ENCODE data around the gene GRIA3. TPM values are rescaled to one million over a fixed set of nuclear protein-coding genes. Genes with fewer than 3 reads are reported as not detected.

Gene GRIA3
- total and polyA plus RNA-seq, 10 of the 15 experiments (the other 5 are each of a cell fraction or from before 2014, with no cell fraction given) = 0.45 to 4.3 (median 2.2) TPM

DNA sequence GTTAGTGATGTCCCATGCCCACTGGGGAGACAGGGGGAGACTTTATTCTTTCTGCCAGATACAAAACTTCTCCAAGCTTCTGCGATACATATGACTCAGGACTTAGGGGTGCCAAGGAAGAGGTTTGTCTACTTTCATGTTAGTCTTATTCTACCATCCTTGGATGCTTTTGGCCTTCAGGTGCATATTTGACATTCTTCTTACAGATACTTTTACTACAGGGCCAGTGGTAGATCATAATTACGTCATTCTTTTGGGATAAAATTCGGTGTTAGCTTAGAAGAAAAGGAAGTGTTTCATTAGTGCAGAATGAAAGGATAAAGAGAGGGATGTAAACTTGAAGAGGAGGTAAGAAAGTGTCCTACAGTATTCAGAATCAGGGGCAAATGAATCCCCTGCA is 303.6 kb downstream of the GRIA3 start (continued):
- TF ChIP-seq HDGF (IDR thresholded peaks at IDR 0.05) (no peak), RAD51 (IDR thresholded peaks at IDR 0.05) (no peak), SIX5 (IDR thresholded peaks at IDR 0.05; ENCODE audit: low read depth, low read length, severe bottlenecking) (no peak), ESRRA (IDR thresholded peaks at IDR 0.05; ENCODE audit: low read length) (no peak)
- TF ChIP-seq, protein P1, sequence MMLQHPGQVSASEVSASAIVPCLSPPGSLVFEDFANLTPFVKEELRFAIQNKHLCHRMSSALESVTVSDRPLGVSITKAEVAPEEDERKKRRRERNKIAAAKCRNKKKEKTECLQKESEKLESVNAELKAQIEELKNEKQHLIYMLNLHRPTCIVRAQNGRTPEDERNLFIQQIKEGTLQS (IDR thresholded peaks at IDR 0.05; ENCODE audit: borderline replicate concordance, extremely low read depth, low read depth, low read length) = no peak

DNA sequence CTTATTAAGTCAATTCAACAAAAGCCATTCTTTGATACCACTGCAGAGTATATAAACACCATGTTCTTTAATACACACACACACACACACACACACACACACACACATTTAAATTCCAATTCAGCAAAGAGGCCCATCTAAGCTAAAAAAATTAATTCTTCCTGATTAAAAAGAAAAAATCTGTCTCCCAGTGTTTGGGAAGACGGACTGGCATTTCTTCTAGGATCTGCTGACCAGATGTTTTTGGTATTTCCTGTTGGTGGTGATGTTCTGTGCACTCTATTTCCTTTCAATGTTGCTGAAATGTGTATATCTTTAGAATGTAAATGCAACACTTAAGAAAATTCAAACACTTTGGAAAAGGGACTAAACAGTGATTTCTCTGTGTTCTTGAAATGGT is 304.9 kb downstream of the GRIA3 start:
- POLR2A ChIA-PET = no interaction called here
- Histone ChIP-seq H3K9me3 (replicated peaks; ENCODE audit: control insufficient read depth, insufficient read depth, low read length) (no peaks in the 10 kb centered on the region), H3K27ac (ENCODE audit: control insufficient read depth, insufficient read depth) (no peak overlapping the region), H3K4me1 (ENCODE audit: control insufficient read depth, insufficient read depth, low read length) (0 out of 2 replicates have a peak, but pooled peaks cover 4% of the 10 kb centered on the region), H3K79me2 (ENCODE audit: control insufficient read depth, insufficient read depth, low read length) (no peaks in the 10 kb centered on the region), H3K9ac (ENCODE audit: control insufficient read depth, insufficient read depth, low read length) (no peak overlapping the region), H2AFZ (ENCODE audit: control insufficient read depth, low read depth, low read length) (no peak overlapping the region), H3K4me2 (ENCODE audit: control insufficient read depth, insufficient read depth) (no peak overlapping the region), H3K36me3 (ENCODE audit: control insufficient read depth in 2 of 2, insufficient read depth in 2 of 2, low read length in 1 of 2) (no peaks in the 10 kb centered on the region), H4K20me1 (ENCODE audit: control insufficient read depth, insufficient read depth) (no peaks in the 10 kb centered on the region), H3K4me3 (no peak overlapping the region), H3K27me3 (replicated peaks in 1 of 2; ENCODE audit: control insufficient read depth in 2 of 2, insufficient read depth in 2 of 2, low read length in 1 of 2) (no peaks in the 10 kb centered on the region)
- TF ChIP-seq ZNF274 (IDR thresholded peaks at IDR 0.05; ENCODE audit: insufficient read depth, insufficient read length) (no peak), POU2F2 (IDR thresholded peaks at IDR 0.05; ENCODE audit: borderline replicate concordance, low read depth, low read length) (no peak), TBL1XR1 (IDR thresholded peaks at IDR 0.05; ENCODE audit: low read depth, low read length) (no peak), HCFC1 (IDR thresholded peaks at IDR 0.05; ENCODE audit: low read length) (no peak), EP300 (IDR thresholded peaks at IDR 0.05; ENCODE audit: borderline replicate concordance in 1 of 2, control insufficient read depth in 1 of 2, low read depth in 2 of 2, low read length in 2 of 2) (no peak), USF2 (IDR thresholded peaks at IDR 0.05; ENCODE audit: borderline replicate concordance, low read depth, low read length) (no peak), SIX5 (IDR thresholded peaks at IDR 0.05; ENCODE audit: low read depth, low read length, severe bottlenecking) (no peak), ZNF384 (IDR thresholded peaks at IDR 0.05; ENCODE audit: borderline replicate concordance, low read depth, low read length) (no peak), TCF12 (IDR thresholded peaks at IDR 0.05; ENCODE audit: low read depth, low read length) (no peak), NR2F1 (conservative IDR thresholded peaks at IDR 0.05) (no peak), BRCA1 (IDR thresholded peaks at IDR 0.05; ENCODE audit: low read depth, low read length) (no peak), SMARCA5 (IDR thresholded peaks at IDR 0.05) (no peak), DPF2 (IDR thresholded peaks at IDR 0.05) (no peak), SUZ12 (IDR thresholded peaks at IDR 0.05; ENCODE audit: unreplicated experiment) (no peak), IRF4 (IDR thresholded peaks at IDR 0.05; ENCODE audit: low read depth, low read length) (no peak), POLR2AphosphoS5 (IDR thresholded peaks at IDR 0.05; ENCODE audit: low read length) (no peak), IRF5 (IDR thresholded peaks at IDR 0.05; ENCODE audit: borderline replicate concordance) (no peak), STAT3 (IDR thresholded peaks at IDR 0.05; ENCODE audit: low read depth, low read length) (no peak), RUNX3 (IDR thresholded peaks at IDR 0.05; ENCODE audit: low read length) (no peak)
- TF ChIP-seq, protein P1 (IDR thresholded peaks at IDR 0.05; ENCODE audit: borderline replicate concordance, extremely low read depth, low read depth, low read length) = no peak
- FAIRE-seq = no peak
- 4% methylated on average over 1 of the region's 1 CpG for WGBS (ENCODE audit: insufficient coverage, insufficient replicate concordance, low lambda C conversion rate, missing lambda C conversion rate)
- SMC1A ChIA-PET (ENCODE audit: uncharacterized antibody, unreplicated experiment) = no interaction called here
- intact Hi-C loops (cut with micrococcal nuclease; ENCODE audit: unreplicated experiment) (no loop called here), in situ Hi-C loops (cut with MboI) (no loop called here)
- RAD21 ChIA-PET (ENCODE audit: unreplicated experiment) = no interaction called here
- DNase-seq (ENCODE audit: low read depth, low spot score) = no peak
- ATAC-seq = no peak
- no TSS peak for BruUV-seq (replicated peaks)
- CTCF ChIA-PET = no interaction called here
